Measurements from ENCODE around the gene SLC22A6.

GRCh38 chr11:62999649-63000048 lies 14.9 kb upstream of the SLC22A6 start:
- TF ChIP-seq POLR2A (IDR thresholded peaks at IDR 0.05; ENCODE audit: low read depth, low read length) (no peak), TAF1 (IDR thresholded peaks at IDR 0.05; ENCODE audit: low read depth, low read length) (no peak), PAX5 (IDR thresholded peaks at IDR 0.05; ENCODE audit: insufficient read depth, low read length, severe bottlenecking) (no peak), POLR2AphosphoS5 (IDR thresholded peaks at IDR 0.05; ENCODE audit: low read depth, low read length) (no peak), SPI1 (IDR thresholded peaks at IDR 0.05; ENCODE audit: low read depth, low read length) (no peak), POU2F2 (IDR thresholded peaks at IDR 0.05; ENCODE audit: low read depth, low read length) (no peak)
